TTC549 (cell line): ENCODE measurements around the gene FNDC1.

Experiments
- FAIRE-seq: peaks from 2 replicates; lab custom pipeline; 2012; peaks lifted over from hg19 to GRCh38; lab: Jason Lieb, UNC

FNDC1 gene

GRCh38 chr6:159309723-159310122 is 140.5 kb downstream of the FNDC1 start:
- no peak for FAIRE-seq

- FAIRE-seq: no peak
Measured at GRCh38 chr6:159311618-159312017, 142.4 kb downstream of the FNDC1 start.

GRCh38 chr6:159312206-159312605 is 143.0 kb downstream of the FNDC1 start:
- FAIRE-seq: no peak

GRCh38 chr6:159313018-159313417 is 143.8 kb downstream of the FNDC1 start:
- FAIRE-seq: no peak

- FAIRE-seq: no peak
Measured at GRCh38 chr6:159315562-159315961, 146.4 kb downstream of the FNDC1 start.

GRCh38 chr6:159317430-159317829 is 148.2 kb downstream of the FNDC1 start:
- no peak for FAIRE-seq

- FAIRE-seq: no peak
Measured at GRCh38 chr6:159321267-159321666, 152.1 kb downstream of the FNDC1 start.
